NT2/D1 (cell line): ENCODE results near the gene GNPDA1.
"Not testable (repeated sequence)": the region's sequence is repeated elsewhere in the genome, so short reads cannot be mapped to it uniquely, and the experiment has no call there.

Experiments
- DNase-seq: peaks from one replicate; pipeline ENCODE4 v3.0.0-alpha.2; 2011; ENCODE audit warnings: low read depth, low spot score
- H3K27me3 ChIP-seq: 2 replicates; pipeline ENCODE4 v1.6.0; 2011; ENCODE audit warnings: mild to moderate bottlenecking; ENCODE audit not compliant: insufficient read length, insufficient read depth
- H3K36me3 ChIP-seq: 2 replicates; pipeline ENCODE4 v1.6.1; 2011; ENCODE audit warnings: mild to moderate bottlenecking, low read length, mixed read lengths; ENCODE audit not compliant: insufficient read depth, insufficient read length
- H3K4me1 ChIP-seq: 2 replicates; pipeline ENCODE4 v1.5.1; 2011; ENCODE audit not compliant: insufficient read depth, insufficient read length
- H3K4me3 ChIP-seq: 2 replicates; pipeline ENCODE4 v1.5.1; 2011; ENCODE audit warnings: low read depth; ENCODE audit not compliant: insufficient read length
- H3K9ac ChIP-seq: 2 replicates; pipeline ENCODE4 v1.6.0; 2011; ENCODE audit warnings: low read depth; ENCODE audit not compliant: insufficient read length
- H3K9me3 ChIP-seq: 2 replicates; pipeline ENCODE4 v1.5.1; 2011; ENCODE audit warnings: mild to moderate bottlenecking, low read length; ENCODE audit not compliant: insufficient read depth
- SUZ12 ChIP-seq: IDR thresholded peaks from 2 replicates; pipeline ENCODE4 v1.6.1; 2011; ENCODE audit not compliant: insufficient read length, insufficient read depth; ENCODE audit errors: extremely low read depth
- YY1 ChIP-seq: IDR thresholded peaks from 2 replicates; pipeline ENCODE4 v1.6.1; 2011; ENCODE audit not compliant: insufficient read length, insufficient read depth
- ZNF274 ChIP-seq: IDR thresholded peaks from 2 replicates; pipeline ENCODE4 v1.6.1; 2011; ENCODE audit warnings: mild to moderate bottlenecking, low read depth, low read length

The GNPDA1 gene

GRCh38 chr5:142048272-142048671, 35.4 kb upstream of the GNPDA1 start:
- H3K9ac ChIP-seq, result no peak overlapping the region
- H3K4me1 ChIP-seq, result no peaks in the 10 kb centered on the region
- no peaks in the 10 kb centered on the region for H3K36me3 ChIP-seq
- DNase-seq, result no peak
- no peaks in the 10 kb centered on the region for H3K9me3 ChIP-seq
- H3K27me3 ChIP-seq, result no peaks in the 10 kb centered on the region
- no peak for TF ChIP-seq YY1
- TF ChIP-seq ZNF274, result no peak
- no peak for TF ChIP-seq SUZ12
- no peak overlapping the region for H3K4me3 ChIP-seq

DNA sequence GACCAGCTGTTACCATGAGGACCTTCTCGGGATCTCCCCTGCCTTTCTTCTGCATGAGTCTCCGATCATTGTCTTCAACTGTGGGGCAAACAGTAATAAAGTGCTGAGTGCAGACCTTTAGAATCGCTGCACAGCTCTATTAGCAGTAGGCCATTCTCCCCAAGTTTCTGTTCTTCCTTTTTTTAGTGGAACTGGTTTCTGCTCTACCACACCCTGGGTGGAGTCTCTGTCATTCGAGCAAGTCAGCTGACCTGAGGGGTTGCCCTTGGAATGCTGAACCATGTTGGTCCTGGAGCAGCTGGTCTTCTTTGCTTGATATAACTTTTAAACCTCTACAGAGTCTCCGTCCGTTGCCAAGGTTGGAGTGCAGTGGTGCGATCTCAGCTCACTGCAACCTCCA, 33.4 kb upstream of the GNPDA1 start:
- Histone ChIP-seq H3K9ac (no peak overlapping the region), H3K4me3 (no peak overlapping the region), H3K9me3 (no peaks in the 10 kb centered on the region), H3K27me3 (no peaks in the 10 kb centered on the region), H3K36me3 (no peaks in the 10 kb centered on the region), H3K4me1 (no peaks in the 10 kb centered on the region)
- DNase-seq, result no peak
- TF ChIP-seq SUZ12 (no peak), ZNF274 (no peak), YY1 (no peak)

DNA sequence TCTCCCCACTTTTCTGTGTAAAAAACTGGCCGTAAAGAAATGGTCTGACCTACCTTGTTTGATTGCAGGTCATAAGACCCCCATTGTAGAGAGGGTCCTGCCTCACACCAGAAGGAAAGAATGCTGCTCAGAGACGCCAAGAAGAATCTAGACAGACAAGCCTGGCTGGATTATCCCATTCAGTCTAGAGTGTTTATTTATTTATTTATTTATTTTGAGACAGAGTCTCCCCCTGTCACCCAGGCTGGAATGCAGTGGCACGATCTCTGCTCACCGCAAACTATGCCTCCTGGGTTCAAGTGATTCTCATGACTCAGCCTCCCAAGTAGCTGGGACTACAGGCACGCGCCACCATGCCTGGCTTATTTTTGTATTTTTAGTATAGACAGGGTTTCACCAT, 28.1 kb upstream of the GNPDA1 start:
- H3K4me1 ChIP-seq, H3K9ac ChIP-seq, H3K36me3 ChIP-seq, H3K27me3 ChIP-seq, DNase-seq, H3K9me3 ChIP-seq, H3K4me3 ChIP-seq: not testable (repeated sequence)

DNA sequence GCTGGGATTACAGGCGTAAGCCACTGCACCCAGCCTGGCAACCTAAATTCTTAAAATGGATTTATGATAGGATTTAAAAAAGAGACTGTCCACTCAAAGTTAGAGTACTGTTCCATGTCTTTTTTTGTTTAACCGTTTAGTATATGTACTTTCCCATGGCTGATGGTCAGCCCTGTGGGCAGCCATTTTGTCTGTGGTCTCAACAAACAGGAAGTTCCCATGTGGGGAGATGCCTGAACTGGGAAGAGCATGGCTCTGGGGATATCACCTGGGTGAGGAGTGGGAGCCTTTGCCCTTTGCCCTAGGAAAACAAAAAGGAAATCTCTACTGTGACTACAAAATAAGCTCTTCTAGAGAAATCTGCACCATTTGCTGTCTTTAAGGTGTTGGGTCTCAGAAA, 27.5 kb upstream of the GNPDA1 start:
- no peak for DNase-seq
- Histone ChIP-seq H3K4me3 (no peak overlapping the region), H3K36me3 (no peaks in the 10 kb centered on the region), H3K27me3 (no peaks in the 10 kb centered on the region), H3K9me3 (no peaks in the 10 kb centered on the region), H3K9ac (no peak overlapping the region), H3K4me1 (no peaks in the 10 kb centered on the region)
- TF ChIP-seq SUZ12, result no peak
- TF ChIP-seq ZNF274, result no peak
- no peak for TF ChIP-seq YY1

GRCh38 chr5:142038735-142039134, 25.9 kb upstream of the GNPDA1 start:
- Histone ChIP-seq H3K4me3 (no peak overlapping the region), H3K9me3 (no peaks in the 10 kb centered on the region), H3K36me3 (no peaks in the 10 kb centered on the region), H3K9ac (no peak overlapping the region), H3K27me3 (no peaks in the 10 kb centered on the region), H3K4me1 (no peaks in the 10 kb centered on the region)
- no peak for TF ChIP-seq ZNF274
- no peak for TF ChIP-seq YY1
- TF ChIP-seq SUZ12, result no peak
- no peak for DNase-seq

GRCh38 chr5:142037599-142037998, 24.8 kb upstream of the GNPDA1 start:
- not testable (repeated sequence) for H3K4me1 ChIP-seq, DNase-seq, H3K9me3 ChIP-seq, H3K27me3 ChIP-seq, H3K4me3 ChIP-seq, H3K36me3 ChIP-seq, H3K9ac ChIP-seq

DNA sequence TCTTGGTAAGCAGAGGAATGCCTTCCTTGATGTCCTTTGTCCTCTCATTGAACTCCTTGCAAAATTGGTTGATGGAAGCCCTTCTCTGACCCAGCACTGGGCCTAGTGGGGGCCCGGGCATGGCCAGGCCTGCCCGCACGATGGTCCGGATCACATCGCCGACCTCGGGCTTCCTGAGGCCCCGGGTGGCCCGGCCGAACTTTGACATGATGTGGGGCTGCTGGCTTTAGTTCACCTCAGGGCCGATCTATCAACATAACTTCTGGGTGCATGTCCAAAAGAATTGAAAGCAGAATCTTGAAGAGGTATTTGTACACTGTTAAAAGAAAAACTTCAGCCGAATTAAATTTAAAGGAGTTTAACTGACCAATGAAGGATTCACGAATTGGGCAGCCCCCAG, 24.1 kb upstream of the GNPDA1 start:
- Histone ChIP-seq H3K9ac (no peak overlapping the region), H3K36me3 (no peaks in the 10 kb centered on the region), H3K4me3 (no peak overlapping the region), H3K27me3 (no peaks in the 10 kb centered on the region), H3K9me3 (no peaks in the 10 kb centered on the region), H3K4me1 (no peaks in the 10 kb centered on the region)
- no peak for TF ChIP-seq YY1
- TF ChIP-seq SUZ12, result no peak
- TF ChIP-seq ZNF274, result no peak
- no peak for DNase-seq

DNA sequence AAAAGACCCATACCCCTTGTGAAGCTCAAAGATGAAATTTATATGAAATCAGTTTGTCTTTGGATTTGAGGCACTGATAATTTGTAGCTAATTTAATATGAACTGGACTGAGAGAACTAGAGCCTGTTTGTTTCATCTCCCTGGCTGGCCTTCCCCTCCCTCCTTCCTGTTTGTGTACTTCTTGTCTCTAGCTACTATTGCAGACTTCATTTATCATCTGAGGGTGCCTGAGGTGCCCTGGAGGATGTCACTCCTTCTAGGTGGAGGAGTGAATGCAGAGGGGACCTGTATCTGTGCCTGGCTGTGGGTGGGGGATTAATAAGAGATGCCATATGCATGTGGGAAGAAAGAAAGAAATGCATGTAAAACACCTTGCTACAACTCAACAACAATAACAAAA, 22.2 kb upstream of the GNPDA1 start:
- TF ChIP-seq ZNF274 (no peak), YY1 (no peak), SUZ12 (no peak)
- H3K36me3 ChIP-seq, result no peaks in the 10 kb centered on the region
- no peak overlapping the region for H3K4me3 ChIP-seq
- H3K4me1 ChIP-seq, result no peaks in the 10 kb centered on the region
- H3K9me3 ChIP-seq, result no peaks in the 10 kb centered on the region
- H3K9ac ChIP-seq, result no peak overlapping the region
- H3K27me3 ChIP-seq, result no peaks in the 10 kb centered on the region
- no peak for DNase-seq

- not testable (repeated sequence) for H3K9me3 ChIP-seq, H3K36me3 ChIP-seq, H3K27me3 ChIP-seq, H3K9ac ChIP-seq, H3K4me3 ChIP-seq, DNase-seq, H3K4me1 ChIP-seq
Observed at GRCh38 chr5:142033632-142034567, 21.1 kb upstream of the GNPDA1 start.
